MV-4-11 (cell line): ENCODE results near the gene NRP2.

Experiments used
- DNase-seq: peaks from one replicate; lab custom pipeline; 2025; lab: John Stamatoyannopoulos, UW

NRP2 gene

DNA sequence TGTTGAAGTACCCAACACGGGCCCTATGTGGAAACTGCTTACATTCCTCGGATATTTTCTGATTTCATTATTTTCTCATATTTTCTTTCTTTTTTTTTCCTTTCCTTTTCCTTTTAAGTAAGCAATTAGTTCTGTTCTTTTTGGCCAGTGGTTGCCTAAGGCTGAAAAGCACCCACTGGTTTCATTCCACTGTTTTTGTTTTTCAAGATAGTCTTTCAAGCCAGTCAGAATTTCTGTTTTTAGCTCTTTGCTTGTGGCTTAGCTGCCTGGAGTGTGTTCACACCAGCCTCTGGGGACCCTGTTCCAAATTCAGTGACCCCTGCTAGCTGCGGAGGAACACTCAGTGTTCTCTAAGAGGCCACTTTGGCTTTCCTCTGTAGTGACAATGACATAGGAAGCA is 73.6 kb downstream of the NRP2 start:
- no peak for DNase-seq

DNA sequence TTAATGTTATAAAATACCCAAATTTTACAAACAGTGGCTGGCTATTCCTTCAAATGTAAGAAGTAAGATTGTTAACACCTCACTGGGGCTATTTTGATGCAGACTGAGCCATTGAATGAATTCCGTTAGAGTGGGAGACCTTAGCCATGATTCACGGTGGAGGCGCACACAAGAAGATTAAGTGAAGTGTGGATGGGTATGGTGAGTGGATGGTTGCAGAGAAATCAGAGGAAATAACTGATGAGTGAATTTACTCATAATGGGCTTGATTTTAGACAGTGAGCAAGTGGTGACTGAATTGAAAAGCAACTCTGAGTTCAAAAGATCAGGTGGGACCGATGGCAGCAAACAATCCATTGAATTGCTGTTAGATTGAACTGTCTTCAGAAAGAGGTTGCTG is 75.0 kb downstream of the NRP2 start:
- DNase-seq = no peak

DNA sequence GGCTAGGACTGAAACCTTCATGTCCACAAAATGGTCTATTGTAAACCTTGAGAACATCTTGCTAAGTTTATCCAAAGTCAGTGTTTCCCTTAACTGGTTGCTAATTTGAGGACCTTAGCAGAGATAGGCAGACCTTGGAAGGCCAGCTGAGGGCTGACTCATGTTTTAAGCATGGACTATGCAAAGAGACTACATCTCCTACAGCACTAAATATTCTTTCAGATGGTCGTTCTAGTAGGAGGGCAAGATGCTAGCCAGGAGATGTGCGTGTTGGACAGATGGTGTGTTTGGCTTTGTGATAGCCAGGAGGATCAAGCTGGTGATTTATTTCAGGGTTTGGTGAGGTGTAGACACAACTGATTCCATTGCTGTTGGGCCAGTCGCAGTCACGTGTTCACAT is 75.8 kb downstream of the NRP2 start:
- no peak for DNase-seq

DNA sequence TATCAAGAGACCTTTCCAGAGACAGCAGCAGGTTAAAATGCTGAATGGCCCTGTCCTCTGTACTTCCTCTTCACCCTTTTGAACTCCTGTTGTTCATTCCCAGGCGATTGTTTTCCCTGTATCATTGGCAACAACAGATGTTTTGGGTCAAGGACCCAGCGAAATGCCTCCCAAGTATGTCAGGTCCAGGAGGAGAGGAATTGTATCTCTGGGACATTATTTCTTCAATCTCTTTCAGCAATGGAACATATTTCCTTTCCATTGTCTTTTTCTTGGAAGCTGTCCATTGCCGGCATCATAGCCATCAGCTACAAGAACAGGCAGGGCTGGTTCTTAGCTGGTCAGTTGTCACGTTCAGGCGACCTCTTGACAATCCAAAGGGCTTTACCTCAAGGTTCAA is 76.2 kb downstream of the NRP2 start:
- DNase-seq = no peak

DNA sequence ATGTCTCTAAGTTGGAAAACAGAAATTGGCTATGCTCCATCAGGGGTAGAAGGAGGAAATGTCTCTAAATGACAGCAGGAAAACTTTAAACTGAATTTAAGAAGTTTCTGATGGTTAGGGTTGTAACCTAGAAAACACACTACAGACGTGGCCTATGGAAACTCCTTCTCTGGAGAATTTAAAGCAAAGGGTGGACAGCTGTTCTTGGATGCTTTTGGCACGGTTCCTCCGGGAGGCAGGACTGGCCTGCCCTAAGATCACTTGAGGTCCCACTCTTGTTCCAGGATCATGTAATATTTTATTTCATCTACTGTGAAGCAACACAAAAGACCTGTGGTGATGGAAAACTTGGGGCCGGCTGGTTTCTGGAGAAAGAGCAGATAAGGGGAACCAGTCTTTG is 77.0 kb downstream of the NRP2 start:
- DNase-seq = no peak

DNA sequence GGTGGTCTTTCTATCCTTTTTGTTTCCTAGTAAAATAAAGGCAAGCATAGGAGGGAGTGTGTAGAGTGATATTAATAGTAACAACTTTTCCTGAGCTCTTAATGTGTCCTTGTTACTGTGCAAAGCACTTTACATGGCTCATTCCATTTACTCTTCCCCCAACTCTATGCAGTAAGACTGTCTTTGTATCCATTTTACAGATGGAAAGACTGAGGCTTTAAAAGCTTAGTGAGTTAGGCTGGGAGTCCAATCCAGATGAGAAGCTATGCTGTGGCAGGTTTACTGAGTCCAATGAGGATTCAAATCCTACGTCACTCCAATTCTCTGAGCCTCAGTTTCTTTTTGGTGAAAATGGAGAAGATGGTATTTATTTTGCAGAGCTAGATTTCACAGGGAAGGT is 77.4 kb downstream of the NRP2 start:
- DNase-seq = no peak

DNA sequence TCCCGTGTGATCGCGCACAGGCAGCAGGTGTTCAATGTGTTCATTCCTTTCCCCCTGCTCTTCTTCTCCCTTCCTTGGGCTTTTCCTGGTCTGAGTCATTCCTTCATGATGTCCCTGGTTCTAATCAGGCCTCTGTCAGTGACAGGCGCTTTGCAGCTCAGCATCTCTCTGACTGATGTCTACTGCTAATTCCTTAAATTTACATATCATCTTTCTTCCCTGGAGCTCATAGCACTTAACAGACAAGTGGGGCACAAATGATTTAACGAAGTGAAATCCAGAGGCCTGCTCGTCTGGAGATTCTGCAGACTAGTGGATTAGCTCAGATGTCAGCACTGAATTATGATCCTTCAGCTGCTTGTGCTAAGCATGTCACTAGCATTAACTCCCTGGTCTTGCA is 77.9 kb downstream of the NRP2 start:
- DNase-seq = no peak

DNA sequence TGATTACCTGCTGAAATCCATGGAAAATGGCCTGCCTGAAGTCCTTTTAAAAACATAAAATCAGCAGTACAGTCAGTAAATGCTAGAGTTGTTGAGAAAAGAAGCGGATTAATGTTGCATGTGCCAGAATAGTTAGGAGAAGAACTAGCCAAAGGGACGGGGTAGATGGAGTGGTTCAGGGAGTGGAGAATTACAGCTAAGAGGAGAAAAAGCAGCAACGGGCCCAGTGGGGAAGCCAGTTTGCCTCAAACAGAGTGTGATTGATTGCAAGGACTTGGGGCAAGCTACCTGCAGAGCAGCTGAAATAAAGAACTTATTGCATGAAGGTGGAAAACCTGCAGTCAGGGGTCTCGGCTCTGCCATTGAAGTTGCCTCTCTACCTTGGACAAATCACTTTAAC is 79.1 kb downstream of the NRP2 start:
- DNase-seq = no peak

DNA sequence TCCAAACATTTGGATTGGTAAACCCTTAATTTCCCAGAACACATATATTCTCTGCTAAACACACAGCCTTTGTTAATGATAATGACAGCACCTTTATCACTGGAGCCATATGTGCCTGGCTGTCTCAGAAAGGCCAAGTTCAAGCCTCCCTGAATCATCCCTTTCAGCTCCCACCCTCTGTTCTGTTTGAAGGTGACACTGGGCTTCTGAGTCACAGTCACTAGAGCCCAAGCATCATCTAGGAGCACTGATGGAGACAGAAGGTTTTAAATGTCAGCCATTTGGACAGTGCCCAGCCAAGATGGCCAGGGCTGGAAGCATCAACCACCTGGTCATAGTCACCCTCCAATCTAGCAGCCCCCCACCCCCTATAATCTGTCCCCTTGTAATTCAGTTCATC is 80.6 kb downstream of the NRP2 start:
- DNase-seq = no peak

DNA sequence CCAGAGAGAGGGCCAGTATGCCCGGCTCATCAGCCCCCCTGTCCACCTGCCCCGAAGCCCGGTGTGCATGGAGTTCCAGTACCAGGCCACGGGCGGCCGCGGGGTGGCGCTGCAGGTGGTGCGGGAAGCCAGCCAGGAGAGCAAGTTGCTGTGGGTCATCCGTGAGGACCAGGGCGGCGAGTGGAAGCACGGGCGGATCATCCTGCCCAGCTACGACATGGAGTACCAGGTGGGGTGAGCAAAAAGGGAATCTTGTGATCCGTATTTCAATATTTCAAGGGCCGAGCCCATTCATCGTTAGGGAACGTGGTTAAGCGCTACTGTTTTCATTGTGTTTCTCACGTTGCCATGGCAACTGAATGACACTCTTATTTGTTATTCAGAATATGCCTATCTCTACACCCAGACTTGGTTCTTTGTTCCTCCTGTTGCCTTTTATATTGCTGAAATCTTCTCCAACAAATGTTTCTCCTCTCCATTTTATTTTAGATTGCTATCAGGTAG is 81.5 kb downstream of the NRP2 start:
- no peak for DNase-seq

DNA sequence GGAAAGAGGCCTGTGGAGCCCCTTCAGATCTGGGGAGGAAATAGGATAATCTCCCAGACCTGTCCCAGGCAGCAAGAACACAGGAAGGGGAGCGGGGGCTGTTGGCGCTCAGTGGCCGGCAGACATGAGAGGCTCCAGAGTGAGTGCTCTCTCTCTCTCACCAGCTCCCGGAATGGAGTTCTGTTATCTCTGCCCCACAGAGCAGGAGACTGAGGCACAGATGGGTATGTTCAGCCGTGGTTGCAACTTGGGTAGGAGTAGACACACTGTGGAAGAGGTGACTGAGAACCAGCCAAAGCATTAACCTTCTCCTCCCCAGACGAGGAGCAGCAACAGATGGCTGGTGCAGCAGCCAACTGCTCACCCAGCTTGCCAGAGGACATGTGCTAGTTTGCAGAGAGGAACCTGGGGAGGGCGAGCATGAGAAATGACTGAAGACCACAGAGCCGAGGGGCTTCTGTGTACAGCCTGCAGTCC is 82.0 kb downstream of the NRP2 start:
- no peak for DNase-seq

DNA sequence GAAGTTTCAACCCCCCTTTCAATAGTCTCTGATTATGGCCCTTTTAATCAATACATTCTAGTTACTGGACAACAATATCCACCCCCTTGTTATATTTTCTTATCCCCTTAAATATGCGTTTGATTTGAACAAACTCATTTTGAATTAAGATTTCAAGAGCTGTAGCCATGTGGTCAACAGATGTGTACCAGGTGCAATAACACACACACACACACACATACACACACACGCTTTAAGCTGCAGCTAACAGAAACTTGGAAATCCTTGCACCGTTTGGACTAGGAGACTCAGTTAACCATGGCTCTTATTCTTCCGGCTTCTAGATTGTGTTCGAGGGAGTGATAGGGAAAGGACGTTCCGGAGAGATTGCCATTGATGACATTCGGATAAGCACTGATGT is 82.8 kb downstream of the NRP2 start:
- no peak for DNase-seq

DNA sequence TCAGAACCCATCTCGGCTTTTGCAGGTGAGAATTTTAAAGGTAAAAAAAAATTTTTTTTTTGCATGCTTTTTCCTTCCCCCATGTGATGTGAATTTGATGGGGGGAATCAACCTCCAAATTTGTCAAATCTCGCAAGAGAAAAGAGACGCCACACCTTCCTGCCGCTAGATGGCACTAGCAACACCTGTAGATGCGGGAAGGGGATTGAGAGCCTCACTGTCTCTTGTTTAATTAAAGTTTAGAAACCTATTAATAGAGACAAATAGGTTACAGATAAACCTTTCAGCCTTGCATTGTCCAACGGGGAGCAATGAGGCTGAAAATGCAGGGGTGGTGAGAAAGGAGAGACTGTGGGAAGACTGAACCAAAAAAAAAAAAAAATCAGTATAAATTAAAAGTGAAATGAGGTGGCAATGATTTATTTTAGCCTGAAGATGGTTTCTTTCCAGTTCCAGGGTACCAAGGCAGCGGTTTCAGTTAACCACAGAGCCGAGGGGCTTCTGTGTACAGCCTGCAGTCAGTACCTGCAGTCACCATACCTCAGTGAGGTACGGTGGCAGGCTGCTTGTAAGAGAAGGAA is 84.6 kb downstream of the NRP2 start:
- no peak for DNase-seq

DNA sequence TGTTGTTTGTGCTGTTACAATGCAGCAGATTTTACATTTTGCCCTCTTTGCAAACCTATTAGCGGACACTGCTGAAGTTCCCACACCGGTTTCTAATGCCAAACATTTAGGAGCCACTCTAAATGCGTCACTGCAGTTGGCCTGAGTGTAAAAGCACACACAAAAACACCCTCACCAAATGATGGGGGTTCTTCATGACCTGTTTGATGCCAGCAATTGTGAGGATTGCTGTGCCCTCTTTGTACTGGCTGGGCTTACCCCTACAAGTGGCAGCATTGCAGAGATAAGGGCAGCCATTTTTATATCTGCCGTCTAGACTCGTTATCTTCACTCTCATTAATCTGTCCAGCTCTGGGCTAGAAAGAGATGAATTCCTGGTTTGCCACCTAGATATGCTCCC is 85.3 kb downstream of the NRP2 start:
- DNase-seq = no peak

DNA sequence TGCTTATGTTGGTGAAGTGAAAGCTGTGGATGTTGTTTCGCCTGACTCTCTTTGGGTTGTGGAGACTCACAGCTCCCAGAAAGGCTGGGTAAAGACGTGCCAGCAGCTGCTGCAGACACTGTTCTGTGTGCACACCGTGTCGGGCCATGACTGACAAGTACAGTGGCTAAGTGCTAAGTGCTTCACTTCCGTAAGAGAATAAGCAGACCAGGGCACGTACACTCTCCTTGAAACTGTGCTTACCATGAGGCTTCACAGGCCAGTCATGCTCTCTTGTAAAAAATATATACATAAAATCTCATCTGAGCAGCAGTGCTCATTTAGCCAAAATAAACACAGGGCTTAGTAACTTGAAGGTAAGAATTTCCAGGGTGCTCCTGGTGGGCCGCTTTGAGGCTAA is 86.0 kb downstream of the NRP2 start:
- no peak for DNase-seq

DNA sequence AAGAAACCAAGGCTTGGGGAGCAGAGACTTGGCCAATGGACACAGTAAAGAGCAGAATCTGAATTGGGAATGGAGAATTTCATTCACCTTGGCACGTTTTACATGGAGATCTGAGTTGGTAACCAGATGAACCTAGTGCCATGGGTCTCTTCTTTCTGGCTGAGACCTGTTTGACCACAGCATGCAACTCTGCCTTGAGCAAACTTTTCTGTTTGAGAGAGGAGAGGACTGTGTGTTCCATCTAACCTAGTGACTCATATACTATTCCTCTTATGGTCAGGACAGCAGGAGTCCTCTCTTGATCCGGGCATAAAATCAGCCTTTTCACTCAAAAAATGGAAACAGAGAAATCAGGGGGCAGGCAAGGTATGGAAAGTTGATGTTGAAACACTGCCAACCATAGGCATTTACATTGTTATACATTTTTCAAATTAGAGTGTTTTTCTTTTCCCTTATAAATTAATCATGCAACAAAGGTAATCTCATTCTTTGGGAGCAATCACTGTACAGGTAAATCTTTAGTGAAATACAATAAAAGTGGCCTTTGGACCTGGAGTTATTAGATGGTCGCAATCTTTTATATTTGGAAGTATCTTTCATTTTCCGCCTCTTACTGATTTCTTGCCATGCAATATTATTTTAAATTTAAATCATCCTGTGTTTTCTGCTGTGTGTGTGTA is 86.7 kb downstream of the NRP2 start:
- DNase-seq = no peak

DNA sequence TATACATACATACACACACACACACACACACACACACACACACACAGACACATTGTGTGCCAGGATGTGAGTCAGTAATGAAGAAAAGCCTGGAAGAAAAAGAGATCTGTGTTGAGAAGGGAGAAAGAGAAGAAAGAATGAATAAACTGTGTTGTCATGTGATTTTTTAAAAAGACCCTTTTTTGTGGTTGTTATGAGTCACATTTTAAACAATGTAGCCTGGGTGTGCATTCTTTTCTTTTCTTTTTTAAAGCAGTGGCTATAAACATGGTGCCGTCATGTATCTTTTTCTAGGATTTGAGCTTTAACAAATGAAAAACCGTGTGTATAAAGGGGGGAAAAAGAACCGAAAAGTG is 87.2 kb downstream of the NRP2 start:
- DNase-seq = no peak

DNA sequence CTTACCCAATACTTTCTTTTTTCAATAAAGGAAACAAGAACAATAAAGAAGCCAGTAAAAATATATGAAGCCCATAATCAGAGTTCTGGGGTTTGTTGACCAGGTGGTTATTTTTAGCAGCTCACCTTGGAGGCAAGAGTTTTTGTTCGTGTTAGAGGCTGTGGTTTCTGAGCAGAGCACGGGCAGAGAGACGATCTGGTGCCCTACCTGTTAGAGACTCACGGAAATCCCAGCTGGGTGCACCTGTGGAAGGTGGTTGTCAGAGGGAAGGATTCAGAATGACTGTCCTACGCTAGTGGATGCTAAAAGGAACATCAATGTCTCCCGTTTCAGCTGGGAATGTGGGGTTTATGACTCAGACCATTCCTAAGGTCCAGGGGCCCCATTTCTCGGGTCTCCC is 87.6 kb downstream of the NRP2 start:
- no peak for DNase-seq

DNA sequence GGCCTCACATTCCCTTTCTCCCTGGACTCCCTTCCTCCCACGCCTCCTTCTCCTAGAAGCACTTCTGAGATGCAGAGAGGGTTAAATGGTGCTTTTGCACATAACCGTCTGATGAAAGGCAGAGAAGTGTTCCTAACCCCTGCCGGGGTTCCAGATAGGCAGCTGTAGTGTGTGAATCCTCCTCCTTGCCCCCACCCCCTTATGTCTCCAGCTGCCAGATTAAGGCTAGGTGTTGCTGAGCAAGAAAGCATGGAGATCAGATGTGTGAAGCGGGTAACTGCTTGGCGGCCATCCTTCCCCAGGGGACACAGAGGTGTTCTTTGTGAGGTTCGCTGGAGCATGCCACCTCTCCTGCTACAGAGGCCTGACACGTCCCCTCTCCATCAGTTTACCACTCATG is 88.3 kb downstream of the NRP2 start:
- no peak for DNase-seq

DNA sequence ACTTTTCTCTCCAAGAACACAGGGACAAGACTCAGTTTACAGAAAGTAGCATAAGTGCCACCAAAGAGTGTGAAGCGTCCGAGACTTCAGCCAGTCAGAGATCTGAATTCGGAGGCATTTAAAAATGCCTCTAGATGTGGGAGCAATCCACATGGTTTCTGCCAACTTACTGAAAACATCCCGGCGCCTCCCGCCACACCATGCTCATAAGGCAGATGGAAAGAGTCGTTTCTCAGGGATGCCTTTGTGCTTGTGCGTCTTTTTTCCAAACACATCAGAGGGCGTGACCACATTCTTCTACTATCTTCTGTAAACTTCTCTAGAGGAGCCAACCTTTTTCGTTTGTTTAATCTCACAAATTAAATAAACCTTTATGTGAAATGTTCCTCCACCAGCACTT is 88.7 kb downstream of the NRP2 start:
- DNase-seq = no peak

DNA sequence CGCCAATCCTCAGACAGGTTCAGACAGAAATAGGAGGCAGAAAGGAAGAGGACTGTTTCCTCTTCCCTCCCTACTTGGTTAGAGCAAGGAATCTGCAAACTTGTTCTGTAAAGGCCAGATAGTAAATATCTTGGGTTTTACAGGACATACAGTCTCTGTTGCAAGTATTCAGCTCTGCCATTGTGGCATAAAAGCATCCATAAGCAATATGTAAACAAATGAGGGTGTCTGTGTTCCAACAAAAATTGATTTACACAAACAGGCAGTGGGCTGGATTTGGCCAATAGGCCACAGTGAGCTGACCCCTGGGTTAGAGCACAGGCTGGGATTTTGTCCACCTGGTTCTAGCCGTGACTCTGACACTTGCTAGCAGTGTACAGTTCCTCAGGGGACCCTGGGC is 89.4 kb downstream of the NRP2 start:
- no peak for DNase-seq

DNA sequence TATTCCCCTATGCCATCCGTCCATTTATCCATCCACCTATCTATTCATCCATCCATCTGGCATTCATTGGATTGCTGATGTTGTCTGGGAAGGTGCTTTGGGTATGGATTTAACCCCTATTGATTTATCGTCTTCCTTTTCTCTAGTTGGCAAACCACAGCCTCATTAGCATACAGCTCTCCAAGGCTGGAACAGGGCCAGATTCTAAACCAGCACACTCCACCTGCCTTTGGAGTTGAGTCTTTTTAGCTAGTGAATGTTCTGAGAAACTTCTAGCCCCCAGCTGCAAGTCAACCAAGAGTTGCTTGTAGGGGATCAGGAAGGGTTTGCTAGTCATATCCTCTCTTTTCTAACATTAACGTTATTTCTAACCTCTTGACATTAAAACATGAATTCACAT is 90.7 kb downstream of the NRP2 start:
- DNase-seq = no peak

DNA sequence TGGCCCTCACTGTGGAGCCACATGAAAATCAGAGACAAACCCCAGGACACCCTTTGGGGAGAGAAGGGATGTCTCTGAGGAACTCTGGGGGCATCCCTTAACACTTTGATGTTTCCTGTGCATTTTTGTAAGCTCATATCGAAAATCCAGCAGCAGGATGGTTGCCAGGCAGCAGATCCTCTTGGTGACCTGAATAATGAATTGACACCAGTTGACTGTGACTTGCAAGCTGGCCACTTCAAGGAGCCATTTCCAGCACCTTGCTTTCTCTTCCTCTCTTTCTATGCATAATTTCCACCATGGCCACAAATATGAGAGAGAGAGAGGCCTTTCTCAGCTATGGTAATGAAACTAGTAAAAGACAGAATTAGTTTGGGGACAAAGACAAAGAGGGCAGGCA is 91.7 kb downstream of the NRP2 start:
- no peak for DNase-seq
